SK-N-MC (cell line): ENCODE data around the gene ZIC1.

Experiments used
- EZH2 ChIP-seq: fragments of 200-600 bp; sonication (generic); IDR thresholded peaks from one replicate; pipeline ENCODE4 v1.6.1; 2017; ENCODE audit warnings: antibody characterized with exemption
- FOXP2 ChIP-seq: optimal IDR thresholded peaks from 2 replicates; pipeline ENCODE3; 2011; ENCODE audit warnings: mild to moderate bottlenecking, moderate library complexity; ENCODE audit not compliant: insufficient read depth; ENCODE audit errors: extremely low read length, control extremely low read depth
- POLR2AphosphoS5 ChIP-seq: IDR thresholded peaks from 2 replicates; pipeline ENCODE4 v1.6.1; 2012; ENCODE audit warnings: mild to moderate bottlenecking, low read depth, low read length, borderline replicate concordance

DNA sequence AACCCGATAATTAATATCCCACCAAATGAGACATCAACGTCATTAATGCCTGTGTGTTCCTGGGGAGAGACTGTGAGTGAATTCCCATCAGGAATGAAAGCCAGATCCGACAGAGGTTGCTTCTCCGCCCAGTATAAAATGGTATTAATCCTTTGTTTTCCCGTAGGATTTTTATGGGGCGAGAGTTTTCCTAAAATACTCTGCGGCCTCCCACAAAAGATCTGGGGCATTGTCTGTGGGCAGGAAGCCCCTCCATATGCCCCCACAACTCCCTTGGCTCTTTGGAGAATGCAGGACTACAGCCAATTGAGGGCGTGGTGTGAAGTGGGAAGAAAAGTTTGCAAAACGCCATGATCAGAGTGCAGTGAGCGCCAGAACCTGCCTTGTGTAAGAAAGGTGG, 29.5 kb upstream of the ZIC1 start:
- no peak for TF ChIP-seq EZH2
- TF ChIP-seq POLR2AphosphoS5 = no peak
- TF ChIP-seq FOXP2 = no peak
